NB4 (cell line): ENCODE measurements around the gene PARM1.

ENCODE experiments used
- TF ChIP-seq, protein P1 (sequence below): IDR thresholded peaks from one replicate; pipeline ENCODE4 v1.5.1; 2012; ENCODE audit warnings: low read depth, low read length
- TF ChIP-seq, protein P2 (sequence below): IDR thresholded peaks from 2 replicates; pipeline ENCODE4 v1.6.1; 2011; ENCODE audit warnings: low read depth, low read length

DNA sequence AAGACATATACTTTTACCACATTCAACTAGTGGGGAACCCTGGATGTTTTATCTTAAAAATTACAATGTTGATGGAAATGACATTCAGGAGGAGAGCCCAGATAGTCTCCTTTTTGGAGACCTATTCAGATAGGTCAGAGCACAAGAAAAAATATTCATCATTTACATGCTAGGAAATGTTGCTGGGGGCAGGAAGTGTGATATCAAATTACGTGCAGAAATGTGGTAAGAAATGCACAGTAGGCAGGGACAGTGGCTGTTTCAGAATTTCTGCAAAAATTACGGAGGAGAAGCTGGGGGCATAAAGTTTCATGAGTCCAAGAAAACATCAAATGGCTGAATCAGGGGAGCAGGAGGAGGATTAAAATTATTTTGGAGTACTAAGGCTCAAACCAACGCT is 8.2 kb downstream of the PARM1 start:
- TF ChIP-seq, protein P1, sequence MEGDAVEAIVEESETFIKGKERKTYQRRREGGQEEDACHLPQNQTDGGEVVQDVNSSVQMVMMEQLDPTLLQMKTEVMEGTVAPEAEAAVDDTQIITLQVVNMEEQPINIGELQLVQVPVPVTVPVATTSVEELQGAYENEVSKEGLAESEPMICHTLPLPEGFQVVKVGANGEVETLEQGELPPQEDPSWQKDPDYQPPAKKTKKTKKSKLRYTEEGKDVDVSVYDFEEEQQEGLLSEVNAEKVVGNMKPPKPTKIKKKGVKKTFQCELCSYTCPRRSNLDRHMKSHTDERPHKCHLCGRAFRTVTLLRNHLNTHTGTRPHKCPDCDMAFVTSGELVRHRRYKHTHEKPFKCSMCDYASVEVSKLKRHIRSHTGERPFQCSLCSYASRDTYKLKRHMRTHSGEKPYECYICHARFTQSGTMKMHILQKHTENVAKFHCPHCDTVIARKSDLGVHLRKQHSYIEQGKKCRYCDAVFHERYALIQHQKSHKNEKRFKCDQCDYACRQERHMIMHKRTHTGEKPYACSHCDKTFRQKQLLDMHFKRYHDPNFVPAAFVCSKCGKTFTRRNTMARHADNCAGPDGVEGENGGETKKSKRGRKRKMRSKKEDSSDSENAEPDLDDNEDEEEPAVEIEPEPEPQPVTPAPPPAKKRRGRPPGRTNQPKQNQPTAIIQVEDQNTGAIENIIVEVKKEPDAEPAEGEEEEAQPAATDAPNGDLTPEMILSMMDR = no peak
- TF ChIP-seq, protein P2, sequence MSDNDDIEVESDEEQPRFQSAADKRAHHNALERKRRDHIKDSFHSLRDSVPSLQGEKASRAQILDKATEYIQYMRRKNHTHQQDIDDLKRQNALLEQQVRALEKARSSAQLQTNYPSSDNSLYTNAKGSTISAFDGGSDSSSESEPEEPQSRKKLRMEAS = no peak
